ENCODE results near the gene HNRNPLL. TPM values are rescaled to one million over a fixed set of nuclear protein-coding genes. Genes with fewer than 3 reads are reported as not detected.
"Not testable (repeated sequence)": the region's sequence is repeated elsewhere in the genome, so short reads cannot be mapped to it uniquely, and the experiment has no call there.

HNRNPLL gene
- total RNA-seq, 1 donor from 2014 or later = 122 TPM

DNA sequence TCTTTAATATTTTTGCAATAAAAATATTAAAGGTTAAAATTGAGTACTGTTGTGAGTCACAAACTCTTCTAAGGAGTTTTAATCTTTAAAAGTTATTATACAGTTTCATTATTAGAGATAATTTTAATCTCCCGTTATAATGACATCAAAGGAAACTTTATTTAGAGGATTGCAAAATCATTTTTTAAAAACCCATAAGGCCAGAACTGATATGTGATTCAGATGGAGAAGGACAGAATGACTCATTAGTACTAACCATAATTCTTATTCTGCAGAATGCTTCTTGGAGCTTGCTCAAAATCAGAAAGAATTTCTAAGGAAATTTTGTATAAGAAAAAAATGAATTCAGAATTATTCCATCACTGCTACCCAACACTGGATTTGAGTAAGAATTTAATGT, 12.5 kb upstream of the HNRNPLL start:
- DNase-seq (ENCODE audit: low spot score, unreplicated experiment) = no peak
- Mint-ChIP-seq H3K27ac (no peak overlapping the region), H3K4me3 (ENCODE audit: low read depth) (no peak overlapping the region), H3K27me3 (no peaks in the 10 kb centered on the region), H3K36me3 (ENCODE audit: insufficient read depth) (no peaks in the 10 kb centered on the region), H3K4me1 (ENCODE audit: low read depth) (peaks cover 48% of the 10 kb centered on the region), H3K9me3 (ENCODE audit: low read depth) (peaks cover 2% of the 10 kb centered on the region)
- TF ChIP-seq, protein P1, sequence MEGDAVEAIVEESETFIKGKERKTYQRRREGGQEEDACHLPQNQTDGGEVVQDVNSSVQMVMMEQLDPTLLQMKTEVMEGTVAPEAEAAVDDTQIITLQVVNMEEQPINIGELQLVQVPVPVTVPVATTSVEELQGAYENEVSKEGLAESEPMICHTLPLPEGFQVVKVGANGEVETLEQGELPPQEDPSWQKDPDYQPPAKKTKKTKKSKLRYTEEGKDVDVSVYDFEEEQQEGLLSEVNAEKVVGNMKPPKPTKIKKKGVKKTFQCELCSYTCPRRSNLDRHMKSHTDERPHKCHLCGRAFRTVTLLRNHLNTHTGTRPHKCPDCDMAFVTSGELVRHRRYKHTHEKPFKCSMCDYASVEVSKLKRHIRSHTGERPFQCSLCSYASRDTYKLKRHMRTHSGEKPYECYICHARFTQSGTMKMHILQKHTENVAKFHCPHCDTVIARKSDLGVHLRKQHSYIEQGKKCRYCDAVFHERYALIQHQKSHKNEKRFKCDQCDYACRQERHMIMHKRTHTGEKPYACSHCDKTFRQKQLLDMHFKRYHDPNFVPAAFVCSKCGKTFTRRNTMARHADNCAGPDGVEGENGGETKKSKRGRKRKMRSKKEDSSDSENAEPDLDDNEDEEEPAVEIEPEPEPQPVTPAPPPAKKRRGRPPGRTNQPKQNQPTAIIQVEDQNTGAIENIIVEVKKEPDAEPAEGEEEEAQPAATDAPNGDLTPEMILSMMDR (IDR thresholded peaks at IDR 0.05; ENCODE audit: unreplicated experiment) = no peak

DNA sequence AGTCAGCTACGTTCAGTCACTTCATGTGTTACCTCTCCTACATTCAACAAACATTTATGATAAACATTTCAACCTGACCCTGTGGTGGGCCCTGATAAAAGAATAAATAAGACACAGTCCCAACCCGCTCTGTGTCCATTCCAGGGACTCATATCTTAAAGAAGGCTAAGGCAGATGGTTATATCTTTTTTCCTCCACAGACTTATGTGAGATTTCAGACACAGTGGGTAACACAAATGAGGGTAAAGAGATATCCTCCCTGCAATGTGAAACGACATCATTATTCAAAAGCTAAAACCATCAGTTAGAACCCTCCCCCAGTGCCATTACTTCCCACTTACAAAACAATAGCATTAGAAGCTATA, 11.1 kb upstream of the HNRNPLL start:
- DNase-seq (ENCODE audit: low spot score, unreplicated experiment) = no peak
- peaks cover 6% of the 10 kb centered on the region for H3K9me3 Mint-ChIP-seq (ENCODE audit: low read depth)
- TF ChIP-seq, protein P1 (IDR thresholded peaks at IDR 0.05; ENCODE audit: unreplicated experiment) = no peak
- H3K36me3 Mint-ChIP-seq (ENCODE audit: insufficient read depth) = no peaks in the 10 kb centered on the region
- peaks cover 36% of the 10 kb centered on the region for H3K4me1 Mint-ChIP-seq (ENCODE audit: low read depth)
- H3K4me3 Mint-ChIP-seq (ENCODE audit: low read depth) = no peak overlapping the region
- peak overlapping the region; percentile 0 for H3K27ac Mint-ChIP-seq
- no peaks in the 10 kb centered on the region for H3K27me3 Mint-ChIP-seq

- Mint-ChIP-seq H3K27ac (peak overlapping the region; percentile 67), H3K4me3 (ENCODE audit: low read depth) (no peak overlapping the region), H3K9me3 (ENCODE audit: low read depth) (peaks cover 7% of the 10 kb centered on the region), H3K4me1 (ENCODE audit: low read depth) (peaks cover 31% of the 10 kb centered on the region), H3K27me3 (no peaks in the 10 kb centered on the region), H3K36me3 (ENCODE audit: insufficient read depth) (no peaks in the 10 kb centered on the region)
- TF ChIP-seq, protein P1 (IDR thresholded peaks at IDR 0.05; ENCODE audit: unreplicated experiment) = no peak
- no peak for DNase-seq (ENCODE audit: low spot score, unreplicated experiment)
Observed at GRCh38 chr2:38613126-38613848, 10.6 kb upstream of the HNRNPLL start.

- H3K27ac Mint-ChIP-seq = peak overlapping the region; percentile 77
- no peaks in the 10 kb centered on the region for H3K27me3 Mint-ChIP-seq
- DNase-seq (ENCODE audit: low spot score, unreplicated experiment) = no peak
- H3K36me3 Mint-ChIP-seq (ENCODE audit: insufficient read depth) = no peaks in the 10 kb centered on the region
- H3K9me3 Mint-ChIP-seq (ENCODE audit: low read depth) = peaks cover 7% of the 10 kb centered on the region
- no peak overlapping the region for H3K4me3 Mint-ChIP-seq (ENCODE audit: low read depth)
- H3K4me1 Mint-ChIP-seq (ENCODE audit: low read depth) = peaks cover 28% of the 10 kb centered on the region
- TF ChIP-seq, protein P1 (IDR thresholded peaks at IDR 0.05; ENCODE audit: unreplicated experiment) = no peak
Observed at GRCh38 chr2:38610851-38611801, 8.4 kb upstream of the HNRNPLL start.

GRCh38 chr2:38609246-38609645, 6.5 kb upstream of the HNRNPLL start:
- not testable (repeated sequence) for H3K4me3 Mint-ChIP-seq (ENCODE audit: low read depth); H3K36me3 Mint-ChIP-seq (ENCODE audit: insufficient read depth); H3K27ac Mint-ChIP-seq; H3K9me3 Mint-ChIP-seq (ENCODE audit: low read depth); DNase-seq (ENCODE audit: low spot score, unreplicated experiment); H3K27me3 Mint-ChIP-seq
- H3K4me1 Mint-ChIP-seq (ENCODE audit: low read depth) = peaks cover 27% of the 10 kb centered on the region

All from progenitor cell of endocrine pancreas (in vitro differentiated cells).